GM12891 (cell line): Measurements from ENCODE around the gene RCC1.

Experiments used
- POLR2A ChIP-seq: IDR thresholded peaks from 2 replicates; pipeline ENCODE4 v1.6.1; 2011; ENCODE audit warnings: low read depth, low read length, control low read depth
- TAF1 ChIP-seq: IDR thresholded peaks from 2 replicates; pipeline ENCODE4 v1.6.1; 2011; ENCODE audit warnings: low read depth, low read length, control low read depth

DNA sequence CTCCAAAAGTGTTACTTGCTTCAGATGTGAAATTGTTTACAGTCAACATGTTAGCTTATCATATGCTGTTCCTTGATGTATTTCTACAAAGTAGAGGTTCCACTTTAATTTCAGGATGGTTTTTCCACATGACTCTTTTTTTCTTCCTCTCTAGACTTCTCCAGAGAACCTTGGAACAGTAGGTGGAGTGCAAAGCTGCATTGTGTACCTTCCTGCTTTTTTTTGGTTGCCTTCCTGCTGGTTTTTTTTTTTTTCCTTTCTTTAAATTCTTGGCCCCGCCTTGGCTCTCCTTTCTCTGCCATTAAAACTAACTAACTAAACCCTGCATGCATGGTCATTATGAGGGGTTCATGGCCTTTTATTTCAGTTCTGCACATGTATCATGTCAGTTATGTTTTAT, 48.2 kb upstream of the RCC1 start:
- no peak for TF ChIP-seq TAF1
- TF ChIP-seq POLR2A: no peak
